Choroid plexus epithelial cell (primary cell): ENCODE results near the gene RAMP2.

ENCODE experiments used
- DNase-seq: peaks from one replicate; pipeline ENCODE4 v3.0.0-alpha.2; 2010; ENCODE audit warnings: low read depth
- H3K4me3 ChIP-seq: 2 replicates; pipeline ENCODE4 v1.5.1; 2011; ENCODE audit warnings: low read depth, mild to moderate bottlenecking, control low read depth, low read length, moderate library complexity
- TF ChIP-seq, protein P1 (sequence below): conservative IDR thresholded peaks from 2 replicates; pipeline ENCODE4 v1.5.1; 2011; ENCODE audit warnings: low read depth, mild to moderate bottlenecking, control low read depth, inconsistent platforms, low read length, moderate library complexity

The RAMP2 gene

DNA sequence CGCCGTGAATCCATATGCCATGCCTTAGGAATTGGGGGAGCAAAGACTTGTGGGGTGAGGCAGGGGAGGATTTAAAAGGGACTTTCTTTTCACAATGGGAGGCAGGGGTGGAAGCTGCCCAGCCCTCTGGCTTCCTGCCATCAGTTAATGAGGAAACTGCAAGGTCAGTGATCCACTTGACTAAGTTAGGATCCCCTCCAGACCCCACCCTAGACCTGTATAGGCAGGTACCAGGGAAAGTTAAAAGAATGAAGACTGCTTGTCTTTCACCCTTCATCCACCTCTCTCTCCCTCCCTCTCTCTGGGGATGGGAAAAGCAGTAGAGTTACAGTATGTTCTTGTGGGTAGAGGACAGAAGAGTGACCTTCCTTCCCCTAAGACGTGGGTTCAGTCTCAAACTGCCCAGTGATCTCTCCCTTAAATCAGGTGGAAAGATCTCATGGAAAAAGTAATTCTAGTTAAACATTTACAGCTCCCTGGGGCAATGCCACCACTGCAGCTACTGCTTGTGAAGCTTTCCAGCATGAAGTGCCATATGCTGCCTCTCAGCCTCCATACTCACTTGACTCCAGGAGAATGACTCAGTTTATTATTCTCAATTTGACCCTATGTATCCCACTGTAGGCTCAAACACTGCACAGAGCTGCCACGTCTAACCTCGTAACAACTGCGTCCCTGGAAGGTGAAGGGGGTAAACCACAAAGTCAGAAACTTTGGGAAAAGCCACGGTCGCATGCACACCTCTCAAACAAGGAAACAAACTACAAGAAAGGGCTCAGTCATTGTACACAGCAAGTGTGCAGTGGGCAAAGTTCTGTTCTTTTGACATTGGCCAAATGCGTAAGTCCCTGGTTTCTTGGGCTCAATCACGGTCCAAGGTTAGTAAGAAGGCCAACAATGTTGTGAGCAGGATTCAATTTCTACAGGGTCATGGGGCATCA is 36.3 kb downstream of the RAMP2 start:
- no peak for DNase-seq
- peak overlapping the region; percentile 98 for H3K4me3 ChIP-seq
- TF ChIP-seq, protein P1, sequence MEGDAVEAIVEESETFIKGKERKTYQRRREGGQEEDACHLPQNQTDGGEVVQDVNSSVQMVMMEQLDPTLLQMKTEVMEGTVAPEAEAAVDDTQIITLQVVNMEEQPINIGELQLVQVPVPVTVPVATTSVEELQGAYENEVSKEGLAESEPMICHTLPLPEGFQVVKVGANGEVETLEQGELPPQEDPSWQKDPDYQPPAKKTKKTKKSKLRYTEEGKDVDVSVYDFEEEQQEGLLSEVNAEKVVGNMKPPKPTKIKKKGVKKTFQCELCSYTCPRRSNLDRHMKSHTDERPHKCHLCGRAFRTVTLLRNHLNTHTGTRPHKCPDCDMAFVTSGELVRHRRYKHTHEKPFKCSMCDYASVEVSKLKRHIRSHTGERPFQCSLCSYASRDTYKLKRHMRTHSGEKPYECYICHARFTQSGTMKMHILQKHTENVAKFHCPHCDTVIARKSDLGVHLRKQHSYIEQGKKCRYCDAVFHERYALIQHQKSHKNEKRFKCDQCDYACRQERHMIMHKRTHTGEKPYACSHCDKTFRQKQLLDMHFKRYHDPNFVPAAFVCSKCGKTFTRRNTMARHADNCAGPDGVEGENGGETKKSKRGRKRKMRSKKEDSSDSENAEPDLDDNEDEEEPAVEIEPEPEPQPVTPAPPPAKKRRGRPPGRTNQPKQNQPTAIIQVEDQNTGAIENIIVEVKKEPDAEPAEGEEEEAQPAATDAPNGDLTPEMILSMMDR: no peak

DNA sequence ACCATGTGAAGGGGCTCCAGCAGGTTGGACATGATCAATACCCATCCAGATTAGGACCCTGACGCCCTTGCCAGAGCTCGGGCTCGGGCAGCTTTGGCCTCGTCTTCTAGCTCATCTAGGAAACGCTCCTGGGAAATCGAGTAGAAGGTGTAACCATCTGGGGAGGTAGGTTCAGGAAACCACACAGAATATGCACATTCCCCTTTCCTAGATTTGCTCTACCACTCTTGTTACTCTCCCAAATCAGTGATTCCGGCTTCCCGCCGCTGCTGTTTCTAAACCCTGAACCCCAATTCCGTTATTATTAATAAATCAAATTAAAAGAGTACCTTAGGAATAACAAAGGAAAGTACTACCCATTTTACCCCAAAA is 37.0 kb downstream of the RAMP2 start:
- TF ChIP-seq, protein P1: no peak
- no peak for DNase-seq

DNA sequence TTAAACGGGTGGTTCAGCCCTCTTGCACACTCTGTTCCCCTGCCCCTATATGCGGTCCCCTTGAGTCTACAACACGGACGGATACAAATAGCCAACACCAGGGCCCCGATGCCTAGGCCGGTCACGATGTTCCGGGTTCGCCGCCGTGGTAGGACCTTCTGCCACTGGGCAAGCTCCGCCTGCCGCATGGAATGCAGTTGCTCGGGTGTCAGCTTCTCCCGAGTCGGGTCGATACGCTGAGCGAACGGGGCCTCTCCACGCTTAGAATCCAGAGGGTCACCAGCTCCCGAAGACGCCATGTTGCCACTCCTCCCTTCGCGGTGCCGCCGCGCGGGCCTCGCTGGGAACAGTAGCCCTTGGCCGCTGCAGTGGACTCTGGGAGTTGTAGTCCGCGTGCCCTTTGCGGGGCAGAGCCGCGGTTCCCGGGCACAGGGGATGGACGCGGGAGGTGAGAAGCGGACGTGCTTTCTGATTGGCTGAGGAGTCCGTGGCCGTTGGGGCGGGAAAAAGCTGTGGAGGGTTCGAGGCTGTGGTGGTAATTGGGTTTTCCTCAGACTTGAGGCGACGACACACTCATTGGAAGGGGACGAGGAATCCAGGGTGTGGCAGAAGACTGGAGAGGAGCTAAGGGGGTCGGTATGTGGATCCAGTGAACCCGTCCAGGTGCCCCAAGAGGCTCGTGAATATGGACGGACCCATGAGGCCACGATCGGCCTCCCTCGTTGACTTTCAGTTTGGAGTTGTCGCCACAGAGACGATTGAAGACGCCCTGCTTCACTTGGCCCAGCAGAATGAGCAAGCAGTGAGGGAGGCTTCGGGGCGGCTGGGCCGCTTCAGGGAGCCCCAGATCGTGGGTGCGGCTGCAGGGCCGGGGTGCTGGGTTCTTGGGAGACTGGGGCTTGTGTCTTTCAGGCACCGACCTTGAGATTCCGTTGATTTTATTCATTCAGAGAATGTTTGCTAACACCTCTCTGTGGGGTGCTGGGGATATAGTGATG is 37.7 kb downstream of the RAMP2 start, which contains the start of the genes CNTD1 and COA3:
TSS of gene CNTD1 (plus strand) at position 479 of the 998 bp plus-strand sequence. CDS start at position 686, 207 bp downstream.
TSS of gene COA3 (minus strand) at position 322 of the 998 bp plus-strand sequence. CDS start at position 299, 23 bp downstream.
- TF ChIP-seq, protein P1: no peak
- DNase-seq: peak; percentile 85
- peak within 1 kb of the TSS; percentile 98 for H3K4me3 ChIP-seq

More for the DNA sequence above, 37.0 kb downstream of the RAMP2 start:
- peak overlapping the region; percentile 98 for H3K4me3 ChIP-seq

DNA sequence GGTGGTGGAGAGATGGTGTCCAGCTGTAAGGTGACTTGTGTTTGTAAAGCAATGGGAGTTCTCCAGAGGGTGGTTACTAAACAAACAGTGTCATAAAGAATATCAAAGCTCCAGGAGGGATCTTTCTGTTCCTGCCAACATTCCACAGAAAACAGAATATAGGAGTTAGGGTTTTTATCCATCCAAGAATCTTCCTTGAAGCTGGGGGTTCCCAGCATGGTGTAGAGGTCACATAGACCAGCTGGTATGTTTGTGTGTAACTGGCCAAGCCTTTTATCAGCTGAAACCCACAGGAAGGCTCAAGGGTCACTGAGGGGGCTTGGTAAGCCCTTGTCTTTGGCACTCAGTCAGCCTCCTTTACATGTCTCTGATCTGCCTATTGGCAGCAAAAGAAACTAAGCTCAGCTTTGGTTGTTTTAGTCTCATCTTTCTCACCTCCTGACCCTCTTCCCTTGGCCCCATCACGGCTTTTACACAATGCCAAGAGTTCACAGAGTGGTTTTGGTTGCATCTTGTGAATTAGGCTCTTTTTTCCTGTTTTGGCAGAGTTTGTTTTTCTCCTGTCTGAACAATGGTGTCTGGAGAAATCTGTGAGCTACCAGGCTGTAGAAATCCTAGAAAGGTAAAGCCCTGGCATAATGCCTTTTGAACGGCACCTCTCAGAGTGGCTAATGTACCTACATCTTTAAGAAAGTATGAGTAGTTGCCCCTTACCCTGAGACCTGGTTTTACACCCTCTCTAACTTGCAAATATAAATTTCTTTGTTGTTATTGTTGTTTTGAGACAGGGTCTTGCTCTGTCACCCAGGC is 42.3 kb downstream of the RAMP2 start:
- DNase-seq: peak; percentile 90
- no peak overlapping the region for H3K4me3 ChIP-seq
- TF ChIP-seq, protein P1: no peak

DNA sequence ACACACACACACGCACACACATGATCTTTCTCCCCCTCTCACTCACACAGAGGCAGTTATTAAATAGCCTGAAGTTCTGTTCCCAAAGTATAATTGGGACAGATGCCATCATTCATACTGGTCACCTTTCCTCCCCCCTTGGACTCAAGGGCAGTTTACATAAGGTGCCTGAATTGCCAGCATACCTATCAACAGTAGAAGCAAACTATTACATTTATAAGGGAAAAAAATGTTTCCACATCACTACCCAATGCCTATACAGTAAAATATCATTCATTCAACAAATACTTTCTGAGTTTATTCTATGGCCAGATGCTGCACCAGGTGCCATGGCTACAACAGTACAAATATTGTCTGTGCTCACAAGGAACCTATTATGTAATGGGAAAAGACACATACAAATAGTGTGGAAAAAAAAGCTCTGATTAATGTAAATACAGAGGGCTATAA is 43.9 kb downstream of the RAMP2 start:
- TF ChIP-seq, protein P1: no peak
- no peak for DNase-seq

DNA sequence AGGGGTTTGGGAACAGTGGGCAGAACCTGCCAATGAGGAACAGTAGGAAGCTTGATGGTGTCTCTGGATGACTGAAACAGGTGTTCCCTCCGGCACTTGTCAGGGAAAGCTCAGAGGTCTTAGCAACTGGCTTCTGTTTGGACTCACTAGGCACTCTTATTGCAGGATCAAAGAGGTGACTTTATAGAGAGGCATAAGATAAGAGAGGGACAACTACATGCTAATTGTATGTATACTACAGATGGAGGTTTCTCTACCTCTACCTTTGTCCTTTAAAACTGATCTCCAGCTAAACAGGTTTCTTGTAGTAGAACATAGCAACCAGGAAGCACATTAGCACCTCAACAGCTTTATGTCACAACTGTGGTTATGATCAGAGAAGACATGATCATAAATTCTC is 45.2 kb downstream of the RAMP2 start:
- no peak overlapping the region for H3K4me3 ChIP-seq
- TF ChIP-seq, protein P1: no peak
- no peak for DNase-seq

More for the DNA sequence above, 43.9 kb downstream of the RAMP2 start:
- H3K4me3 ChIP-seq: no peak overlapping the region
